AG10803 (cell line): ENCODE results near the gene WRAP53.
A peak's percentile ranks its signal among the peaks of the same experiment; 100 is the strongest.

Experiments used
- DNase-seq: peaks from one replicate; pipeline ENCODE4 v3.0.0; 2010; ENCODE audit warnings: low read depth
- H3K4me3 ChIP-seq: 2 replicates; pipeline ENCODE4 v1.5.1; 2011; ENCODE audit warnings: mild to moderate bottlenecking, low read length, control low read depth
- TF ChIP-seq, protein P1 (sequence below): conservative IDR thresholded peaks from 2 replicates; pipeline ENCODE4 v1.5.1; 2011; ENCODE audit warnings: mild to moderate bottlenecking, low read length, control low read depth, inconsistent platforms

WRAP53 gene

DNA sequence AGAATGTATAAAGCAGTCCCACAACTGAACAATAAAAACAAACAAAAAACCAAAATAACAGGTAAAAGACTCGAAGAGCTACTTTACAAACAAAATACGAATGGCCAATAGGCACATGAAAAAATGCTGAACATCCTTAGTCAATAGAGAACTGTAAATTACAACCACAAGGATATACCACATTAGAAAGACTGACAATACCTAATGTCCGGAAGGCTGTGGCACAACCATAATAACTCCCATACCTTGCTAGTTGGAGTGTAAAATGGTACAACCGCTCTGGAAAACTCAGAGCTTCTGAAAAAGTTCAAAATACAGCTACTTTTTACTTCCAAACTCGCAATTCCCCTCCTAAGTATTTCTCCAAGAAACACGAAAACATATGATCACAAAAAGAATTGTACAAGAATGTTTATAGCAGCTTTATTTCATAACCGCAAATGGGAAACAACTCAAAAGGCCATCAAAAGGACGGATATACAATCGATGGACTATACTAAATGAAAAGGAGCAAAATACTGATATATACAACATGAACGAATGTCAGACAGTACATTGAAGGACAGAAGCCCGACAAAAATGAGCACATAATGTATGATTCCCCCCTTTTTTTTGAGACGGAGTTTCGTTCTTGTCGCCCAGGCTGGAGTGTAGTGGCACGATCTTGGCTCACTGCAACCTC, 3.3 kb upstream of the WRAP53 start:
- TF ChIP-seq, protein P1, sequence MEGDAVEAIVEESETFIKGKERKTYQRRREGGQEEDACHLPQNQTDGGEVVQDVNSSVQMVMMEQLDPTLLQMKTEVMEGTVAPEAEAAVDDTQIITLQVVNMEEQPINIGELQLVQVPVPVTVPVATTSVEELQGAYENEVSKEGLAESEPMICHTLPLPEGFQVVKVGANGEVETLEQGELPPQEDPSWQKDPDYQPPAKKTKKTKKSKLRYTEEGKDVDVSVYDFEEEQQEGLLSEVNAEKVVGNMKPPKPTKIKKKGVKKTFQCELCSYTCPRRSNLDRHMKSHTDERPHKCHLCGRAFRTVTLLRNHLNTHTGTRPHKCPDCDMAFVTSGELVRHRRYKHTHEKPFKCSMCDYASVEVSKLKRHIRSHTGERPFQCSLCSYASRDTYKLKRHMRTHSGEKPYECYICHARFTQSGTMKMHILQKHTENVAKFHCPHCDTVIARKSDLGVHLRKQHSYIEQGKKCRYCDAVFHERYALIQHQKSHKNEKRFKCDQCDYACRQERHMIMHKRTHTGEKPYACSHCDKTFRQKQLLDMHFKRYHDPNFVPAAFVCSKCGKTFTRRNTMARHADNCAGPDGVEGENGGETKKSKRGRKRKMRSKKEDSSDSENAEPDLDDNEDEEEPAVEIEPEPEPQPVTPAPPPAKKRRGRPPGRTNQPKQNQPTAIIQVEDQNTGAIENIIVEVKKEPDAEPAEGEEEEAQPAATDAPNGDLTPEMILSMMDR: no peak
- no peak for DNase-seq

DNA sequence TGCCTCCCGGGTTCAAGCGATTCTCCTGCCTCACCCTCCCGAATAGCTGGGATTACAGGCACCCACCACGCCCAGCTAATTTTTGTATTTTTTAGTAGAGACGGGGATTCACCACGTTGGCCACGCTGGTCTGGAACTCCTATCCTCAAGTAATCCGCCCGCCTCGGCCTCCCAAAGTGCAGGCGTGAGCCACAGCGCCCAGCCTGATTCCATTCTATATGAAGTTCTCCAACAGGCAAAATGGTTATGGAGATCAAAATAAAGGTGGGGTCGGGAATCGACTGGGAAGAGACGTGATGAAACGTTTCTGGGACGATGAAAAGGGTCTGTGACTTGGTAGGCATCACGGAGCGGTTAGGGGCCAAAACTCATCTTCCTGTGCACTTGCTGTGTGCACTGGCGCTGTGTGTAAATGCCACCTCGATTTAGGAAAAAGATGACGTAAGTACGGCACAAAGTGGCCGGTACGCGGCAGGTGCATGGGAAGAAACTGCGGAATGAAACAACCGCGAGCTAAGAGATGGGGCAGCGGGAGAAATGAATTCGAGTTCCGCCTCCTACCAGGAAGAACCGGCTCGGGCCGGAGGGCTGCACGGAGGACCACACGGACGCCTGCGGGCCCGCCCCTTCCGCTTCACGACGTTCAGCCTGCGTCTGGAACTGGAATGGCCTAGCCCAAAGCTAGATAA, 2.6 kb upstream of the WRAP53 start:
- TF ChIP-seq, protein P1: no peak
- peak overlapping the region; percentile 99 for H3K4me3 ChIP-seq
- peak; percentile 95 for DNase-seq

More for the DNA sequence above, 3.3 kb upstream of the WRAP53 start:
- peak overlapping the region; percentile 99 for H3K4me3 ChIP-seq

DNA sequence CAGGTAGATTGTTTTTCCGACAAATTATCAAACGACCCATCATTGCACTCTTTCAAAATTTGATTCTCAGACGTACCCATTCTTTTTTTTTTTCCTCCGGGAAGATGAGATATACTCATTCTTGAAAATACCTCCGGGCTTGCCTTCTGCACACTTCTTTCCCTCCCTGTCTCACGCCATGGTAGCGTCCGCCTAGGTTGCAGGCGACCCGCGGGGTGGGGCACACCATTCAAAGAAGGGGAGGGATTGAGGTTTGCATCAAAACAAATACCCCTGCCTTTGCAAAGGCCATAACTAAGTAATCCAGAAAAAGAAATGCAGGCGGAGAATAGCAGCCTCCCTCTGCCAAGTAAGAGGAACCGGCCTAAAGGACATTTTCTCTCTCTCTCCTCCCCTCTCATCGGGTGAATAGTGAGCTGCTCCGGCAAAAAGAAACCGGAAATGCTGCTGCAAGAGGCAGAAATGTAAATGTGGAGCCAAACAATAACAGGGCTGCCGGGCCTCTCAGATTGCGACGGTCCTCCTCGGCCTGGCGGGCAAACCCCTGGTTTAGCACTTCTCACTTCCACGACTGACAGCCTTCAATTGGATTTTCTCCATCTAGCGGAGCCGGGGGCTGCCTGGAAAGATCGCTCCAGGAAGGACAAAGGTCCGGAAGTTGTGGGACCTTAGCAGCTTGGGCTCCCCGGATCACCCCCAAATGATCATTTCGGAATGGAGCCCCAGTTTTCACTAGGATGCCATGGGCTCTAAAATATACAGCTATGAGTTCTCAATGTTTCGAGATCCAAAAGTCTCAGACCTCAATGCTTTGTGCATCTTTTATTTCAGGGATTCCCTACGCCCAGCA, 1.8 kb upstream of the WRAP53 start:
- TF ChIP-seq, protein P1: no peak
- peak; percentile 78 for DNase-seq
- peak overlapping the region; percentile 99 for H3K4me3 ChIP-seq

DNA sequence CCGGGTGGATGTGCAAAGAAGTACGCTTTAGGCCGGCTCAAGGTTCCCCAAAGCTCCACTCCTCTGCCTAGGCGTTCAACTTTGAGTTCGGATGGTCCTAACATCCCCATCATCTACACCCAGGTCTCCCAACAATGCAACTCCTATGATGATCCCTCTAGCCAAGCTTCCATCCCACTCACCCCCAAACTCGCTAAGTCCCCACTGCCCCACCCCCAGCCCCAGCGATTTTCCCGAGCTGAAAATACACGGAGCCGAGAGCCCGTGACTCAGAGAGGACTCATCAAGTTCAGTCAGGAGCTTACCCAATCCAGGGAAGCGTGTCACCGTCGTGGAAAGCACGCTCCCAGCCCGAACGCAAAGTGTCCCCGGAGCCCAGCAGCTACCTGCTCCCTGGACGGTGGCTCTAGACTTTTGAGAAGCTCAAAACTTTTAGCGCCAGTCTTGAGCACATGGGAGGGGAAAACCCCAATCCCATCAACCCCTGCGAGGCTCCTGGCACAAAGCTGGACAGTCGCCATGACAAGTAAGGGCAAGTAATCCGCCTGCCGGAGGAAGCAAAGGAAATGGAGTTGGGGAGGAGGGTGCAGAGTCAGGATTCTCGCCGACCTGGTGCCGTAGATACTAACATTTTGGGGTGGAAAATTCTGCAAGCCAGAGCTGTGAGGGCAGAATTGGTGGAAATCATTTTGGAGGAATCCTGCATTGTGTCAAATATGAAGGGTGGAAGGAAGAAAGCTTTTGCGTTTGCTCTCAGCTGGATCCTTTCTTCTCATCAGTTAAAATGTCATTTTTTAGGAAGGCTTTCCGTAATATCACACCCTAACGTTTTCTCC, 987 bp upstream of the WRAP53 start, which contains the start of gene TP53:
TSS of gene TP53 (minus strand) at position 419 of the 836 bp plus-strand sequence. CDS start 10,896 bp downstream, outside the sequence.
- DNase-seq: peak; percentile 90
- TF ChIP-seq, protein P1: no peak; the same call in 1 of the 2 replicates
- H3K4me3 ChIP-seq: peak within 1 kb of the TSS; percentile 99

DNA sequence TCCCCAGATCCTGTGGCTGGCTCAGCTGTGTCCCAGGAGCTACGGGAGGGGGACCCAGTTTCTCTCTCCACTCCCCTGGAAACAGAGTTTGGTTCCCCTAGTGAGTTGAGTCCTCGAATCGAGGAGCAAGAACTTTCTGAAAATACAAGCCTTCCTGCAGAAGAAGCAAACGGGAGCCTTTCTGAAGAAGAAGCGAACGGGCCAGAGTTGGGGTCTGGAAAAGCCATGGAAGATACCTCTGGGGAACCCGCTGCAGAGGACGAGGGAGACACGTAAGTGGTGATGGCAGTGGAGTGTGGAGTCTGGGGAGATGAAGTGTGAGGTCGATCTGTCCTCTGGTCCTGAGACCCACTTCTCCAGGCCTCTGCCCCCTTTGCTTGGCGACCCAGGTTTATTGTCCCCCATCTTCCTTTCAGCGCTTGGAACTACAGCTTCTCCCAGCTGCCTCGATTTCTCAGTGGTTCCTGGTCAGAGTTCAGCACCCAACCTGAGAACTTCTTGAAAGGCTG, 585 bp downstream of the WRAP53 start:
- DNase-seq: no peak

More for the DNA sequence above, 585 bp downstream of the WRAP53 start:
- TF ChIP-seq, protein P1: no peak
- H3K4me3 ChIP-seq: peak overlapping the region; percentile 95
